Endodermal cell (in vitro differentiated cells): ENCODE results near the gene PLEKHG4B. TPM values are rescaled to one million over a fixed set of nuclear protein-coding genes. Genes with fewer than 3 reads are reported as not detected.

Source experiments
- DNase-seq: peaks from one replicate; pipeline ENCODE4 v3.0.0-alpha.2; 2017
- H3K27ac ChIP-seq: 2 replicates; pipeline ENCODE4 v1.5.1; 2013; ENCODE audit warnings: mild to moderate bottlenecking, low read depth, low read length, moderate library complexity
- H3K27me3 ChIP-seq: 2 replicates; pipeline ENCODE4 v1.6.1; 2013; ENCODE audit warnings: mild to moderate bottlenecking, low read length, moderate library complexity; ENCODE audit not compliant: insufficient read depth, control insufficient read depth, poor library complexity, severe bottlenecking
- H3K36me3 ChIP-seq: 2 replicates; pipeline ENCODE4 v1.7.0; 2013; ENCODE audit warnings: mild to moderate bottlenecking, low read length, moderate library complexity; ENCODE audit not compliant: control insufficient read depth, insufficient read depth
- H3K4me1 ChIP-seq: one replicate; pipeline ENCODE4 v1.7.0; 2013; ENCODE audit warnings: low read length; ENCODE audit not compliant: control insufficient read depth, insufficient read depth
- H3K4me3 ChIP-seq: 2 replicates; pipeline ENCODE4 v1.5.1; 2013; ENCODE audit warnings: mild to moderate bottlenecking, low read length, moderate library complexity
- H3K9ac ChIP-seq: 2 replicates; pipeline ENCODE4 v1.6.1; 2013; ENCODE audit warnings: mild to moderate bottlenecking, low read length, moderate library complexity; ENCODE audit not compliant: poor library complexity, severe bottlenecking; ENCODE audit errors: extremely low read depth
- H3K9me3 ChIP-seq: 2 replicates; pipeline ENCODE4 v1.6.1; 2013; ENCODE audit warnings: mild to moderate bottlenecking, low read length, moderate library complexity; ENCODE audit not compliant: control insufficient read depth
- H3K27ac Mint-ChIP-seq: 2 replicates; pipeline ENCODE4 v1.8.0; 2020; ENCODE audit warnings: mixed read lengths
- H3K27me3 Mint-ChIP-seq: 2 replicates; pipeline ENCODE4 v1.8.0; 2021; ENCODE audit warnings: mild to moderate bottlenecking, mixed read lengths; ENCODE audit not compliant: insufficient read depth
- H3K36me3 Mint-ChIP-seq: 2 replicates; pipeline ENCODE4 v1.8.0; 2020; ENCODE audit warnings: low read depth, mixed read lengths
- H3K4me1 Mint-ChIP-seq: 2 replicates; pipeline ENCODE4 v1.8.0; 2020; ENCODE audit warnings: mixed read lengths
- H3K4me3 Mint-ChIP-seq: 2 replicates; pipeline ENCODE4 v1.8.0; 2020; ENCODE audit warnings: mild to moderate bottlenecking, moderate library complexity, mixed read lengths
- H3K9me3 Mint-ChIP-seq: 2 replicates; pipeline ENCODE4 v1.8.0; 2020; ENCODE audit warnings: mild to moderate bottlenecking, mixed read lengths
- WGBS, 2 experiments: methylation state at CpG; one replicate each; pipeline versions ENCODE4 v1.1.5 to v1.1.7; 2013; ENCODE audit warnings: missing lambda C conversion rate in 2 of 2, mixed read lengths in 1 of 2; ENCODE audit not compliant: insufficient coverage in 1 of 2, insufficient read length in 1 of 2; 5-methylcytosine and 5-hydroxymethylcytosine counted together
- total RNA-seq, 2 donors: library from RNA; stranded (reverse); fragmentation: NEBNext Ultra II Directional in 1 of 2; extraction: Animal tissue kit (Norgen Biotek cat#: 25700) in 1 of 2; gene quantifications; 2 replicates in 1 of 2; 3 replicates in 1 of 2; pipeline ENCODE4 v1.2.1, GENCODE V29; 2021
- TF ChIP-seq, protein P1 (sequence below): fragments of 200-600 bp; sonication (generic); conservative IDR thresholded peaks from 2 replicates; pipeline ENCODE4 v1.5.0; 2021; ENCODE audit warnings: antibody characterized with exemption, mild to moderate bottlenecking

The PLEKHG4B gene
- total RNA-seq, 2 donors from 2014 or later: 16.3 to 22.8 TPM

DNA sequence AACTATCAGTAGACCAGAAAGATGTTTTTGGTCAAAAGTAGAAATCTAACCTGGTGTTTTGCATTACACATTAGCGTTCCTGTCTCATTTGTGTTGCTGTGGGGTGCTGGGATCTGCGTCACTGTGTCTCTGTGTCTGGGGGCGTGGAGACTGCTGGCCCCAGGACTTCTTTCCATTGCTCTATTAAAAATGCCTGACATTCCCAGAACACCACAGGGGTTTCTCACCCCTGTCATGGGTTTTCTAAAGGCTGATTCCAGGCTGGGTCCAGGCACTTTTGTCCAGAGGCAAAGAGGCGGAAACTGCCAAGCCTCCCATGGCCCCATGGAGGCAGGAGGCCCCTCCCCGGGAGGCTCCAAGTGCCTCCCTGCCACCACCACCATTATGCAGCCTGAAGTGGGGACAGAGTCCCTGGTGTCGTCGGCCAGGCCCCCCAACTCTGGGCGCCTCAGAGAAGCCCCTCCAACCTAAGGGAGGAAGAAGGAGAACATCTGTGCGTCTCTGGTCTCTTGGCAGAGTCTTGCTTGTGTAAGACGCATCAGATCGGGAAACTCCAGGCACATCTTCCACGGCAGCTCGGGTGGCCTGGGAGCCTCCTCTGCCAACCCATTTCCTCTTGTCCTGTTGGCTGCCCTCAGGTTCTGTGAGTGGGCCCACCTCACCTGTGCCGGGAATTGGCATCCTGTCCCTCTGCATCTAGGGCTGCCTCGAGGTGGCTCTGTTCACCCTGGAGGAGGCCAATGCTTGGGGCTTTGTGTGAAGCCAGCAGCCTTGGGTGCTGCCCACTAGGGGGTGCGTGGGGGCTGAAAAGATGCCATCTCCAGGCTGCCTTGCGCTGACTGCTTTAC is 13.8 kb upstream of the PLEKHG4B start:
- H3K36me3 ChIP-seq: no peaks in the 10 kb centered on the region
- peaks cover 7% of the 10 kb centered on the region for H3K27me3 ChIP-seq
- H3K9me3 Mint-ChIP-seq: no peaks in the 10 kb centered on the region
- H3K4me1 ChIP-seq: peaks cover 9% of the 10 kb centered on the region
- DNase-seq: peak; percentile 75
- H3K27me3 Mint-ChIP-seq: peaks cover 48% of the 10 kb centered on the region
- H3K9me3 ChIP-seq: no peaks in the 10 kb centered on the region
- H3K27ac Mint-ChIP-seq: no peak overlapping the region
- peak overlapping the region; percentile 85 for H3K27ac ChIP-seq
- peaks cover 18% of the 10 kb centered on the region for H3K4me1 Mint-ChIP-seq
- no peak overlapping the region for H3K9ac ChIP-seq
- no peak overlapping the region for H3K4me3 ChIP-seq
- H3K36me3 Mint-ChIP-seq: no peaks in the 10 kb centered on the region
- WGBS, 2 experiments: 89 to 92% methylated on average over 12 to 17 of the region's 17 CpGs
- H3K4me3 Mint-ChIP-seq: no peak overlapping the region
- TF ChIP-seq, protein P1, sequence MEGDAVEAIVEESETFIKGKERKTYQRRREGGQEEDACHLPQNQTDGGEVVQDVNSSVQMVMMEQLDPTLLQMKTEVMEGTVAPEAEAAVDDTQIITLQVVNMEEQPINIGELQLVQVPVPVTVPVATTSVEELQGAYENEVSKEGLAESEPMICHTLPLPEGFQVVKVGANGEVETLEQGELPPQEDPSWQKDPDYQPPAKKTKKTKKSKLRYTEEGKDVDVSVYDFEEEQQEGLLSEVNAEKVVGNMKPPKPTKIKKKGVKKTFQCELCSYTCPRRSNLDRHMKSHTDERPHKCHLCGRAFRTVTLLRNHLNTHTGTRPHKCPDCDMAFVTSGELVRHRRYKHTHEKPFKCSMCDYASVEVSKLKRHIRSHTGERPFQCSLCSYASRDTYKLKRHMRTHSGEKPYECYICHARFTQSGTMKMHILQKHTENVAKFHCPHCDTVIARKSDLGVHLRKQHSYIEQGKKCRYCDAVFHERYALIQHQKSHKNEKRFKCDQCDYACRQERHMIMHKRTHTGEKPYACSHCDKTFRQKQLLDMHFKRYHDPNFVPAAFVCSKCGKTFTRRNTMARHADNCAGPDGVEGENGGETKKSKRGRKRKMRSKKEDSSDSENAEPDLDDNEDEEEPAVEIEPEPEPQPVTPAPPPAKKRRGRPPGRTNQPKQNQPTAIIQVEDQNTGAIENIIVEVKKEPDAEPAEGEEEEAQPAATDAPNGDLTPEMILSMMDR: peak; percentile 66

GRCh38 chr5:78805-79149 is 13.2 kb upstream of the PLEKHG4B start:
- Mint-ChIP-seq H3K27ac (no peak overlapping the region), H3K27me3 (peaks cover 48% of the 10 kb centered on the region), H3K4me3 (no peak overlapping the region), H3K9me3 (no peaks in the 10 kb centered on the region), H3K4me1 (peaks cover 18% of the 10 kb centered on the region), H3K36me3 (no peaks in the 10 kb centered on the region)
- 84 to 100% methylated on average over 2 of the region's 2 CpGs for WGBS, 2 experiments
- TF ChIP-seq, protein P1: peak; percentile 4
- peak overlapping the region; percentile 85 for H3K27ac ChIP-seq
- H3K4me3 ChIP-seq: no peak overlapping the region
- no peak overlapping the region for H3K9ac ChIP-seq
- no peaks in the 10 kb centered on the region for H3K36me3 ChIP-seq
- H3K9me3 ChIP-seq: no peaks in the 10 kb centered on the region
- DNase-seq: no peak
- H3K4me1 ChIP-seq: peaks cover 9% of the 10 kb centered on the region
- H3K27me3 ChIP-seq: peaks cover 7% of the 10 kb centered on the region

- Histone ChIP-seq H3K36me3 (no peaks in the 10 kb centered on the region), H3K9me3 (no peaks in the 10 kb centered on the region), H3K9ac (no peak overlapping the region), H3K4me1 (peaks cover 9% of the 10 kb centered on the region), H3K27ac (no peak overlapping the region), H3K27me3 (peaks cover 7% of the 10 kb centered on the region), H3K4me3 (no peak overlapping the region)
- no peak for DNase-seq
- H3K9me3 Mint-ChIP-seq: no peaks in the 10 kb centered on the region
- H3K27me3 Mint-ChIP-seq: peaks cover 48% of the 10 kb centered on the region
- H3K4me1 Mint-ChIP-seq: peaks cover 18% of the 10 kb centered on the region
- no peaks in the 10 kb centered on the region for H3K36me3 Mint-ChIP-seq
- H3K4me3 Mint-ChIP-seq: no peak overlapping the region
- 90 to 96% methylated on average over 7 to 10 of the region's 10 CpGs for WGBS, 2 experiments
- TF ChIP-seq, protein P1: no peak
- H3K27ac Mint-ChIP-seq: no peak overlapping the region
Observed at GRCh38 chr5:79263-79662, 12.7 kb upstream of the PLEKHG4B start.
